CD14-positive monocyte (primary cell): Measurements from ENCODE around the gene DHRS3. TPM values are rescaled to one million over a fixed set of nuclear protein-coding genes. Genes with fewer than 3 reads are reported as not detected.

ENCODE experiments used
- DNase-seq, 3 donors: peaks; one replicate each; pipeline ENCODE4 v3.0.0-alpha.2; 2011 to 2022
- H2AFZ ChIP-seq: 2 replicates; pipeline ENCODE4 v1.6.0; 2012; ENCODE audit warnings: mild to moderate bottlenecking, low read depth, low read length, inconsistent platforms; ENCODE audit not compliant: insufficient read depth, poor library complexity, severe bottlenecking
- H3K27ac ChIP-seq, 2 donors: 1 replicate in 1 of 2; 2 replicates in 1 of 2; pipeline ENCODE4 v1.5.1; 2012 to 2013; ENCODE audit warnings: low read length in 2 of 2, control low read depth in 1 of 2, inconsistent platforms in 1 of 2, low read depth in 1 of 2, mild to moderate bottlenecking in 1 of 2
- H3K27me3 ChIP-seq, 2 donors: one replicate each; pipeline versions ENCODE4 v1.6.0 to v1.6.1; 2011 to 2013; ENCODE audit warnings: low read length in 2 of 2; ENCODE audit not compliant: control insufficient read depth in 2 of 2, insufficient read depth in 2 of 2
- H3K36me3 ChIP-seq, 2 donors: replicated peaks in 1 of 2; 1 replicate in 1 of 2; 2 replicates in 1 of 2; pipeline versions ENCODE4 v1.5.1 to v1.6.1; 2012 to 2013; ENCODE audit warnings: low read length in 2 of 2, control low read depth in 1 of 2, inconsistent platforms in 1 of 2, mild to moderate bottlenecking in 1 of 2; ENCODE audit not compliant: insufficient read depth in 2 of 2, control insufficient read depth in 1 of 2
- H3K4me1 ChIP-seq, 2 donors: 1 replicate in 1 of 2; 2 replicates in 1 of 2; pipeline versions ENCODE4 v1.5.1 to v1.6.1; 2012 to 2013; ENCODE audit warnings: low read length in 2 of 2, control low read depth in 1 of 2, inconsistent platforms in 1 of 2, mild to moderate bottlenecking in 1 of 2, moderate library complexity in 1 of 2; ENCODE audit not compliant: insufficient read depth in 2 of 2, control insufficient read depth in 1 of 2
- H3K4me2 ChIP-seq: replicated peaks from 2 replicates; pipeline ENCODE3; 2012; ENCODE audit warnings: low read length, moderate library complexity, mild to moderate bottlenecking; ENCODE audit not compliant: poor library complexity, severe bottlenecking; ENCODE audit errors: extremely low read depth
- H3K4me3 ChIP-seq, 3 experiments: fragments of 200-600 bp in 1 of 3; sonication (generic) in 1 of 3; replicated peaks in 1 of 3; 1 replicate in 2 of 3; 2 replicates in 1 of 3; pipeline ENCODE4 v1.5.1; 2011 to 2013; ENCODE audit warnings: low read length in 3 of 3, mild to moderate bottlenecking in 3 of 3, control low read depth in 2 of 3, low read depth in 2 of 3, inconsistent platforms in 1 of 3, moderate library complexity in 1 of 3
- H3K79me2 ChIP-seq: 2 replicates; pipeline ENCODE4 v1.6.0; 2012; ENCODE audit warnings: mild to moderate bottlenecking, control low read depth, inconsistent platforms, low read length, moderate library complexity; ENCODE audit not compliant: insufficient read depth
- H3K9ac ChIP-seq: 2 replicates; pipeline ENCODE4 v1.6.0; 2017; ENCODE audit warnings: low read length, mild to moderate bottlenecking; ENCODE audit not compliant: insufficient read depth, poor library complexity, severe bottlenecking
- H3K9me3 ChIP-seq, 2 donors: replicated peaks in 1 of 2; 1 replicate in 1 of 2; 2 replicates in 1 of 2; pipeline versions ENCODE4 v1.5.1 to v1.6.1; 2012 to 2013; ENCODE audit warnings: low read length in 2 of 2, control low read depth in 1 of 2; ENCODE audit not compliant: control insufficient read depth in 1 of 2, insufficient read depth in 1 of 2
- H4K20me1 ChIP-seq: 2 replicates; pipeline ENCODE4 v1.6.0; 2012; ENCODE audit warnings: mild to moderate bottlenecking, low read length, control low read depth, moderate library complexity; ENCODE audit not compliant: insufficient read depth
- H3K27ac Mint-ChIP-seq, 7 donors: one replicate each; pipeline ENCODE4 v1.8.0; 2020; ENCODE audit warnings: mild to moderate bottlenecking in 7 of 7, mixed read lengths in 7 of 7, moderate library complexity in 6 of 7, inconsistent platforms in 2 of 7
- H3K27me3 Mint-ChIP-seq, 3 donors: one replicate each; pipeline ENCODE4 v1.8.0; 2021 to 2022; ENCODE audit warnings: low read depth in 3 of 3, mild to moderate bottlenecking in 3 of 3, mixed read lengths in 3 of 3, moderate library complexity in 3 of 3, inconsistent platforms in 1 of 3
- H3K36me3 Mint-ChIP-seq, 2 donors: one replicate each; pipeline ENCODE4 v1.8.0; 2020; ENCODE audit warnings: mixed read lengths in 2 of 2, inconsistent platforms in 1 of 2, mild to moderate bottlenecking in 1 of 2
- H3K4me1 Mint-ChIP-seq: one replicate; pipeline ENCODE4 v1.8.0; 2020; ENCODE audit warnings: mild to moderate bottlenecking, mixed read lengths
- H3K4me3 Mint-ChIP-seq, 2 donors: one replicate each; pipeline ENCODE4 v1.8.0; 2020; ENCODE audit warnings: mild to moderate bottlenecking in 2 of 2, mixed read lengths in 2 of 2, moderate library complexity in 1 of 2
- H3K9me3 Mint-ChIP-seq, 7 donors: one replicate each; pipeline ENCODE4 v1.8.0; 2020 to 2022; ENCODE audit warnings: mixed read lengths in 7 of 7, mild to moderate bottlenecking in 6 of 7, moderate library complexity in 6 of 7, inconsistent platforms in 2 of 7
- WGBS: methylation state at CpG from one replicate; pipeline ENCODE4 v1.1.5; 2013; ENCODE audit warnings: missing lambda C conversion rate; ENCODE audit not compliant: insufficient coverage; 5-methylcytosine and 5-hydroxymethylcytosine counted together
- intact Hi-C, 2 donors: fragments of 100-400 bp; cut with micrococcal nuclease; formaldehyde crosslinking; loops; one replicate each; pipeline versions ENCODE4 v1.15.0 to v1.15.1; 2023
- polyA plus RNA-seq, 3 donors: library from polyadenylated mRNA; depleted of rRNA in 1 of 3; unstranded in 2 of 3; stranded (reverse) in 1 of 3; fragments of 300-500 nt in 2 of 3; fragments of >200 nt in 1 of 3; fragmentation: Illumina TruSeq in 2 of 3; gene quantifications; 1 replicate in 2 of 3; 2 replicates in 1 of 3; pipeline ENCODE4 v1.2.3, GENCODE V29; 2012 to 2021
- TF ChIP-seq, protein P1 (sequence below): fragments of 200-600 bp; IDR thresholded peaks from one replicate; pipeline ENCODE4 v1.8.0; 2022; ENCODE audit warnings: antibody characterized with exemption, mild to moderate bottlenecking

The DHRS3 gene
- polyA plus RNA-seq, 3 donors, result 0.23 to 0.59 (median 0.29) TPM

DNA sequence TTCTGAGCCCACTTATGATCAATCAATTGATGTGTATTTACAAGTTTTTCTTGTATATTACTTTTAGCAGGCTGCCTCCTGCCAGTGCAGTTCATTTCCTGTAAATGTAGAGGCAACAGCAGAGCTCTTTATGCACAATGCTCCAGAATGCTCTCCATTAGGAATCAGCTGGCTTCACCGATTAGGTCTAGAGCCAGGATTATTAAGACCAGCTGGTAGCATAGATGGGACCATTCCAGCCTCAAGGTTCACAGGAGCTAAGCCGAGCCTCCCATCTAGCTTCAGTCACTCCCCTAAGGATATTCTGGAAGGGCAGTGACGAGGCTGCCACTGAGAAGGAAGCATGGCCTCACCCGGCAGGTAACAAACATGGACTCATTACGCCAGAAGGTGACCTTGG, 36.8 kb downstream of the DHRS3 start:
- H3K4me1 Mint-ChIP-seq, result no peaks in the 10 kb centered on the region
- Histone ChIP-seq H3K4me2 (no peak overlapping the region), H4K20me1 (no peaks in the 10 kb centered on the region), H3K9me3 (no peaks in the 10 kb centered on the region), H3K9ac (no peak overlapping the region), H2AFZ (no peak overlapping the region), H3K4me1 (no peaks in the 10 kb centered on the region), H3K79me2 (no peaks in the 10 kb centered on the region), H3K36me3 (no peaks in the 10 kb centered on the region), H3K4me3 (no peak overlapping the region), H3K27ac (no peak overlapping the region), H3K27me3 (no peaks in the 10 kb centered on the region)
- no peaks in the 10 kb centered on the region for H3K36me3 Mint-ChIP-seq
- no peak overlapping the region for H3K27ac Mint-ChIP-seq
- H3K4me3 Mint-ChIP-seq, result no peak overlapping the region
- DNase-seq, result no peak
- TF ChIP-seq, protein P1, sequence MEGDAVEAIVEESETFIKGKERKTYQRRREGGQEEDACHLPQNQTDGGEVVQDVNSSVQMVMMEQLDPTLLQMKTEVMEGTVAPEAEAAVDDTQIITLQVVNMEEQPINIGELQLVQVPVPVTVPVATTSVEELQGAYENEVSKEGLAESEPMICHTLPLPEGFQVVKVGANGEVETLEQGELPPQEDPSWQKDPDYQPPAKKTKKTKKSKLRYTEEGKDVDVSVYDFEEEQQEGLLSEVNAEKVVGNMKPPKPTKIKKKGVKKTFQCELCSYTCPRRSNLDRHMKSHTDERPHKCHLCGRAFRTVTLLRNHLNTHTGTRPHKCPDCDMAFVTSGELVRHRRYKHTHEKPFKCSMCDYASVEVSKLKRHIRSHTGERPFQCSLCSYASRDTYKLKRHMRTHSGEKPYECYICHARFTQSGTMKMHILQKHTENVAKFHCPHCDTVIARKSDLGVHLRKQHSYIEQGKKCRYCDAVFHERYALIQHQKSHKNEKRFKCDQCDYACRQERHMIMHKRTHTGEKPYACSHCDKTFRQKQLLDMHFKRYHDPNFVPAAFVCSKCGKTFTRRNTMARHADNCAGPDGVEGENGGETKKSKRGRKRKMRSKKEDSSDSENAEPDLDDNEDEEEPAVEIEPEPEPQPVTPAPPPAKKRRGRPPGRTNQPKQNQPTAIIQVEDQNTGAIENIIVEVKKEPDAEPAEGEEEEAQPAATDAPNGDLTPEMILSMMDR, result no peak
- H3K27me3 Mint-ChIP-seq, result peaks cover 0 to 1% (median 0%) of the 10 kb centered on the region in 3 donors
- WGBS, result 100% methylated on average over 5 of the region's 5 CpGs
- intact Hi-C loops, result no loop called here
- peaks cover 0 to 3% (median 0%) of the 10 kb centered on the region in 7 donors for H3K9me3 Mint-ChIP-seq

DNA sequence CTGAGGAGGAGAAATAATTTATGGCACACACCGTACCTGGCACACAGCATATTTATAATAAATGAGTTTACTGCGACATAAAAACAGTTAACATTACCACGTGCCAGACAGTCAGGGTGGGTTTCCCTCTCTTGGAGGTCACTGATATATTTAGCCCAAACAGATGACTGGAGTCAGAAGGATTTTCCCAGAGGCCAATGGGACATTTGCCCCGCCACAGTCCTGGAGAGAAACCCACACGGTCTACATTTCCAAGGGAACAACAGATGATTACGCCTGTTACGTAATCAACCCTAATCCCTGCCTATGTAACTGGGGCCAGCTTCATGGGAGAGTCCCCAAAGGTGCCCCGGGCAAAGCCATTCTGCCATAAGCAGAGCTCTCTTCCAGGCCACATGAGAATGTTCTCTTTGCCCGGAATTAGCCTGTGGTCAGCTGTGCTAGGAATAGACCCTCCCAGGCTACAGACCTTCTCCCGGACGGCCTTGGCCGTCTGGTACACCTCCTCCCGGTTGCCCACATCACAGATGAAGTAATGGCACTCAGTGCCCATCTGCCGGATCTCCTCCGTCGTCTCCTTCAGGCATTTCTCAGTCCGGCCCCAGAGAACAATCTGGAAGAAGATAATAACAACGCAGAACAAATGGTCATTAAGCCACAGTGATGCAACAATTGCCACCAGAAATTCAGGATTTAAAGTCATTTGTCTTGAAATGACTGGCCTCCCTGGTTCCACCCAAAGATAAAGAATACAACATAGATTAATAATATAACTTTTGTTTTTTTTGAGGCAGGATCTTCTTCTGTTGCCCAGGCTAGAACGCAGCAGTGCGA, 37.7 kb downstream of the DHRS3 start:
- peaks cover 0 to 3% (median 0%) of the 10 kb centered on the region in 7 donors for H3K9me3 Mint-ChIP-seq
- Histone ChIP-seq H3K27ac (no peak overlapping the region), H2AFZ (no peak overlapping the region), H4K20me1 (no peaks in the 10 kb centered on the region), H3K36me3 (no peaks in the 10 kb centered on the region), H3K4me1 (no peaks in the 10 kb centered on the region), H3K4me3 (no peak overlapping the region), H3K9ac (no peak overlapping the region), H3K4me2 (no peak overlapping the region), H3K27me3 (no peaks in the 10 kb centered on the region), H3K79me2 (no peaks in the 10 kb centered on the region), H3K9me3 (no peaks in the 10 kb centered on the region)
- intact Hi-C loops, result no loop called here
- TF ChIP-seq, protein P1, result no peak
- no peak for DNase-seq
- H3K4me3 Mint-ChIP-seq, result no peak overlapping the region
- H3K4me1 Mint-ChIP-seq, result no peaks in the 10 kb centered on the region
- H3K27ac Mint-ChIP-seq, result no peak overlapping the region
- H3K27me3 Mint-ChIP-seq, result peaks cover 0 to 1% (median 0%) of the 10 kb centered on the region in 3 donors
- WGBS, result 91% methylated on average over 16 of the region's 20 CpGs
- H3K36me3 Mint-ChIP-seq, result no peaks in the 10 kb centered on the region
